Stimulated activated CD8-positive, alpha-beta memory T cell treated with anti-CD3 and anti-CD28 coated beads, Interleukin-15, amount 100 ng/mL, for 24 hours (primary cell): ENCODE data around the gene MRS2.

ENCODE experiments used
- DNase-seq: peaks from one replicate; pipeline ENCODE4 v3.0.0-alpha.2; 2020; ENCODE audit warnings: low read depth

Gene MRS2

GRCh38 chr6:24430086-24430485 is 27.4 kb downstream of the MRS2 start:
- no peak for DNase-seq

GRCh38 chr6:24431045-24431451 is 28.3 kb downstream of the MRS2 start:
- DNase-seq = no peak

GRCh38 chr6:24432611-24433010 is 29.9 kb downstream of the MRS2 start:
- DNase-seq = no peak

GRCh38 chr6:24436979-24437378 is 34.2 kb downstream of the MRS2 start:
- no peak for DNase-seq

GRCh38 chr6:24439858-24440539 is 37.3 kb downstream of the MRS2 start:
- no peak for DNase-seq

- DNase-seq = no peak
Measured at GRCh38 chr6:24440897-24441598, 38.3 kb downstream of the MRS2 start.

- DNase-seq = no peak
Measured at GRCh38 chr6:24441599-24441904, 38.8 kb downstream of the MRS2 start.

- no peak for DNase-seq
Measured at GRCh38 chr6:24444588-24444987, 41.9 kb downstream of the MRS2 start.

GRCh38 chr6:24445704-24446103 is 43.0 kb downstream of the MRS2 start:
- no peak for DNase-seq

GRCh38 chr6:24446670-24447069 is 43.9 kb downstream of the MRS2 start:
- DNase-seq = no peak

GRCh38 chr6:24448396-24448795 is 45.7 kb downstream of the MRS2 start:
- no peak for DNase-seq

- no peak for DNase-seq
Measured at GRCh38 chr6:24448828-24449525, 46.2 kb downstream of the MRS2 start.

GRCh38 chr6:24451581-24452388 is 49.0 kb downstream of the MRS2 start:
- DNase-seq = no peak

- no peak for DNase-seq
Measured at GRCh38 chr6:24453921-24454320, 51.2 kb downstream of the MRS2 start.

- no peak for DNase-seq
Measured at GRCh38 chr6:24454452-24454851, 51.7 kb downstream of the MRS2 start.

- no peak for DNase-seq
Measured at GRCh38 chr6:24455061-24455460, 52.3 kb downstream of the MRS2 start.

- no peak for DNase-seq
Measured at GRCh38 chr6:24458134-24458533, 55.4 kb downstream of the MRS2 start.

GRCh38 chr6:24458941-24459340 is 56.2 kb downstream of the MRS2 start:
- DNase-seq = no peak

- DNase-seq = no peak
Measured at GRCh38 chr6:24460966-24461365, 58.2 kb downstream of the MRS2 start.

- DNase-seq = no peak
Measured at GRCh38 chr6:24464253-24465038, 61.7 kb downstream of the MRS2 start.

- no peak for DNase-seq
Measured at GRCh38 chr6:24469811-24470210, 67.1 kb downstream of the MRS2 start.

- no peak for DNase-seq
Measured at GRCh38 chr6:24472181-24472580, 69.4 kb downstream of the MRS2 start.
